ENCODE results near the gene IGF2R.
"Not testable (repeated sequence)": the region's sequence is repeated elsewhere in the genome, so short reads cannot be mapped to it uniquely, and the experiment has no call there.

The IGF2R gene

GRCh38 chr6:160122744-160123143 is 153.9 kb downstream of the IGF2R start:
- DNase-seq (ENCODE audit: low spot score) = no peak

GRCh38 chr6:160124007-160124406 is 155.1 kb downstream of the IGF2R start:
- DNase-seq (ENCODE audit: low spot score) = no peak

DNA sequence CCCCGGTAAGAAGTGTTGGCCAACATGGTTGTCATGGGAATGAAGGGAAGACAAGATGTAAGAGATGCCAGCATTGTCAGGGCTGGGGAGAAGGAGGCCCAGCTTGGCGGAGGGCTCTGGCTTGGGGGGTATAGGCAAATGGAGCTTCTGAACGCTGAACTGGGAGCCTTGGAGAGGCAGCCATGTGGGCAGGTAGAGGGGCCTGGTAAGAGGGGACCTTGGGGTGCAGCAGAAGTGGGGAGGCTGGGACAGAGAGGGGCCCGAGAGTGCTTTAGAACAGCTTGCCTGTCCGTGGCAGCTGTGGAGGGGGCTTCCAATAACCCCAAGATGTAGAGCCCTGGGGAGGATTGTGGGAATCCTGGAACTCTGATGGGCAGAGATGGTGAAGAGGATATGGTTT is 155.7 kb downstream of the IGF2R start:
- no peak for DNase-seq (ENCODE audit: low spot score)

GRCh38 chr6:160125105-160125504 is 156.2 kb downstream of the IGF2R start:
- not testable (repeated sequence) for DNase-seq (ENCODE audit: low spot score)

DNA sequence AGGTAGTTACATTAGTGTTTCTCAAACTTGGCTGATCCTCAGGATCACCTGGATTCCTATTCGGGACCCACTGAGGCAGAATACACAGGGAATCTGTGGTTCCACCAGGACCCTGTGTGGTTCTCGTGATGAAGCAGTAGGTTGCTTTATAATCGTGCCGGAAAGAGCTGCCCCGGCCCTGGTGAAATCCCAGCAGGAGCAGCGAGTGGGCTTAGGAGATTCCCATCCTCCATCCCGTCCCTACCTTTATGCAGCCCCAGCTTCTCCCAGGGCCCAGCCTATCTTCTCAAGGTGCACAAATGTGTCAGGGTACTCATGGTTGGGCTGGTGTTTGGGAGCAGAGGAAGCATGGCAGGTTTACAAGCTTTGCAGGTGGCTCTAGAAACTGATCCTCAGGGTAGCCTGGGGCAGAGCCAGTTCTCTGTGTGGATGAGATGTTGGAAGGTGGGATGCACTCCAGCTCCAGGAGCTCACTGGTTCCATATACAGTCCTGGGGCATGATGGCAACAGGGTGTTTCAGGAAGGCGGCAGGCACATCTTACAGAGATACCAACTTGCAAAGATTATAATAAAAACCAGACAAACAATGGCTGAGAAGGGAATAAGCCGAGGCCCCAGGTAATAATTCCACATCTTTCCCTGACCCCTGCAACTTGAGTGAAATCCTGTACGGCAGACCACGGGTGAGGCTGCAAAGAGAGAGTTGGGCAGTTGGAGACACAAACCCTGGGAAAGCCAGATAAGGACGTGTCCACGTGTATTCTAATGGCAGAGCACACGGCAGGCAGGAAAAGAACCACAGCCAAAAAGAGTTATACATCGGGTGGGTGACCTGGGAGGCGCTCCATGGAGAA is 158.6 kb downstream of the IGF2R start:
- no peak for DNase-seq (ENCODE audit: low spot score)

- no peak for DNase-seq (ENCODE audit: low spot score)
Measured at GRCh38 chr6:160128125-160128683, 159.3 kb downstream of the IGF2R start.

DNA sequence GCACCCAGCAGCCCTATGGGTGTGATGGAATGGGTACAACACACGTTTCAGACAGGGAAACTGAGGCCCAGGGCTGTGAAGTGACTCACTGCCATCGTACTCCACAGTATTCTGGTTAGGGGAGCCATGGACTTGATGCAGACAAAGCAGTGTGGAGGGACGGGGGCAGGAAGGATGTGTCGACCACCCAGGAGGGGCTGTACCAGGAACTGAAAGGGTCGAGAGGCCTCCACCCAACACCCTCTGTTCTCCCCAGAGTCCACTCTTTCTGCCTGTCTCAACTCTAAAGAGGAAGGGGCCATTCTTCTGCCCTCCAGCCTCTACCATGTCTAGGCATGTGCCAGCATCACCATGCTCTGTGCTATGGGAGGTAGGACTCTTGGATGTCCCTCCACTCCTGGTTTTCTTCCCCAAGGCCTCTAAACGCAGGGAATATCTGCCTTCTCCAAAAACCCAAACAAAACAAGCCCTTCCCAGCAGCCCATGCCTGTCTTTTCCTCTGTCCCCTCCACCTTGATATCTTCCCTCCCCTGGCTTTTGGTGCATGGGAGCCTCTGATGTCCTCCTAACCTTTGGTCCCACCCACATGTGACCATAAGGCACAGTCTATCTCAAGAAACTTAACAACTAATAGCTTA is 160.1 kb downstream of the IGF2R start:
- DNase-seq (ENCODE audit: low spot score) = no peak

- DNase-seq (ENCODE audit: low spot score) = no peak
Measured at GRCh38 chr6:160129881-160130615, 161.2 kb downstream of the IGF2R start.

DNA sequence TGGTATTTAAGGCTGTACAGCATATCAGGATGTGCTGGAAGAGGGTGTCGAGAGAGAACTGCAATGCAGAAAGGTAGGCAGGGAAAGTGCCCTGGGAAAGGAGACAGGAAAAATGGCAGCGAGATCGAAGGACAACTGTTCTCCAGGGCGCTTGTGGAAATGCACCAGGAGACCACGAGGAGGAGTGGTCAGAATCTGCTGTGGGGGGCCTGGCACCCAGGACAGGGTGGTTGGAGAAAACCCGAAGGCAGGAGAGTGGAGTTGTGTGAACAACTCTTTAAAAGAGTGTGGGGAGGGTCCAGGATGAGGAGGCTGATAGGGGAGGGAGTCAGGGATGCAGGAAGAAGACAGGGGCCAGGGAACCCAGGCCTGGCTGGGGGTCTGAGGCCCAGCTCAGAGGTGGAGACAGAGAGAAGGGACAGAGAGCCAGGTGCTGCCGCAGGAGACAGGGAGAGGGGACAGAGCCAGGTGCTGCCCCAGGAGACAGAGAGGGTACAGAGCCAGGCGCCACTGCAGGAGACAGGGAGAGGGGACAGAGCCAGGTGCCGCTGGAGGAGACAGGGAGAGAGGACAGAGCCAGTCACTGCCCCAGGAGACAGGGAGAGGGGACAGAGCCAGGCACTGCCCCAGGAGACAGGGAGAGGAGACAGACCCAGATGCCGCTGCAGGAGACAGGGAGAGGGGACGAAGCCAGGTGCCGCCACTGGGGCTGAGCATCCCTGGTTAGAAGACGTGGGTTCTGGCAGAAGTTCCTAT is 162.0 kb downstream of the IGF2R start:
- DNase-seq (ENCODE audit: low spot score) = no peak

DNA sequence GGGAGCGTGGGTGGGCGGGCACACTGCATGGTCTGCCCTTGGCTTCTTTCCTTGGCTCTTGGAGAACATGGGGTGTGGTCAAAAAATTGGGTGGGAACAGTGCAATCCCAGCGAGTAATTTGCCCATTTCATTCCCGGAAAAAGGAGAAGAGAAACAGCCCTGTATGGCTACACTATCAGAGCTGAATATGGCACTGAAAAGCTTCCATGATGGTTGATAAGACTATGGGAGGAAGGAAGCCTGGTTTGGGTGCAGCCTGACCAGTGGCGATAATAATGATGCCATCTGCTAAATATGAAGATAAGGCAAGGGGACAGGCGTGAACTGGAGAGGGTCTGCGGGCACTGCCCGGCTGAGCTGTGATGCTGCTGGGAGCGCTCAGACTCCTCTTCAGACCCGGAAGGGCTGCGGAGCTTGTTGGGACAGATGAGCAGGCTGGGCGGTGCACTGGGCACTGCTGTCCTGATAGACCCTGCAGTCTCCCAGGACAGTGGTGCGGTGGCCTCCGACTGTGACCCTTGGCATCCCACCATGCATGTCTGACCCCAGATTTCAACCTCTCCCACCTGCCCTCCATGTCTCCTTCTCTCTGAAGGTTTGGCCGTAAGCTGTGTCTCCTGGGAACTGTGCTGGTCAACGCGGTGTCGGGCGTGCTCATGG is 162.9 kb downstream of the IGF2R start:
- no peak for DNase-seq (ENCODE audit: low spot score)

- no peak for DNase-seq (ENCODE audit: low spot score)
Measured at GRCh38 chr6:160132297-160132637, 163.4 kb downstream of the IGF2R start.

DNA sequence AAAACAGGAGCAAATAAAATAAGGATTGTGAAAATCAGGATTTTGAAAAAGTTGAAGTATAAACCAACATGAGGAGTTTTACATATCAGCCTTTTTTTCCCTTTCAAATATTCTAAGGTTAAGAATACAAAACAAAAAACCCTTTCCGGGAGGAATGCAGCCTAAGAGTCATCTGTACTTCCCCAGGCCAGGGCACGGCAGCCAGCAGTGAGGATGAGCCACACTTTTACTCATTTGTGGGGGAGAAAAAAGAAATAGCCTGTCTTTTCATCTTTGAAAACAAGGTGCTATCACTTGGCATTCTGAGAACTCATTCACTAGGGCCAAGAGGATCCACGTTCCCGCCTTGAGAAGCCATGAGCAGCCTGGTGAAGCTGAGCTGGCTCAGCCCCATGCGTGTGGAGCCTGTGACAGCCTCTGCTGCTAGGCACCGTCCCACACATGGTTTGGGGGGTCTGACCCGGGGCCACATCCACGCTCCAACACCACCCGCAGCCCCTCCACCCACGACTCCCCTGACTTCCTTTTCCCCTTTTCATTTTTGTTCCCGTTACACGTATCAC is 164.0 kb downstream of the IGF2R start:
- peak; percentile 25 for DNase-seq (ENCODE audit: low spot score)

DNA sequence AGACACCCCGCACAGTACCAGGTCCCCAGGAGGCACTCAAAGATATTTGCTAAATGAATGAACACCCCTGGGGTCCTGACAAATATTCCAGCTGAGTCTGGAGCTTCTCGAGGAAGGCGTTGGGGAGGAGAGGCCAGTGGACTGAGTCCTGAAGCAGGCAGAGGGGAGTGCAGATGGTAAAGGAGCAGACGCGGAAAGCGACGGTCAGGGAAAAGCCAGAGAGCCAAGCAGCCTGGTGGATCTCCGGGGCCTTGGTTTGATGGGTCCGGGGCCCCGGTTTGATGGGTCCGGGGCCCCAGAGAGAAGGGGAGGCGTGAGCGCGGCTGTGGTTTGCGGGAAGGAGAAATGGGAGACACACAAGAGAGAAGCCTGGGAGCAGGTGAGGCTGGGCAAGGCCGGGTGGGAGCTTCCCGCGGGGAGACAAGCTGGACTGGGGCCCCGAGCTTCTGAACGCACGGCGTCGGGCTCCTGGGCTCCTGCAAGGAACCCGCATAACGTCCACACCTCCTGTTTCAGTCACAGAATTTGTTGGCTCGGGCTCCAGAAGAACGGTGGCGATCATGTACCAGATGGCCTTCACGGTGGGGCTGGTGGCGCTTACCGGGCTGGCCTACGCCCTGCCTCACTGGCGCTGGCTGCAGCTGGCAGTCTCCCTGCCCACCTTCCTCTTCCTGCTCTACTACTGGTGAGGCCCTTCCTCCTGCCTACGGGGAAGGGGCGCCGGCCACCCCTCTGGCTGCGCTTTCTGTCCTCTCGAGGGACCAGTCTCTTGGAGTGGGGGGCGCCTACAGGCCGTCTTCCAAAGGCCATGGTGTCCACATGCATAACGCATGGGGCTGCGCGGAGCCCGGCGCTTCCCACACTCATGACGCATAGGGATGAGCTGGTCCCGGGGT is 164.8 kb downstream of the IGF2R start:
- no peak for DNase-seq (ENCODE audit: low spot score)

DNA sequence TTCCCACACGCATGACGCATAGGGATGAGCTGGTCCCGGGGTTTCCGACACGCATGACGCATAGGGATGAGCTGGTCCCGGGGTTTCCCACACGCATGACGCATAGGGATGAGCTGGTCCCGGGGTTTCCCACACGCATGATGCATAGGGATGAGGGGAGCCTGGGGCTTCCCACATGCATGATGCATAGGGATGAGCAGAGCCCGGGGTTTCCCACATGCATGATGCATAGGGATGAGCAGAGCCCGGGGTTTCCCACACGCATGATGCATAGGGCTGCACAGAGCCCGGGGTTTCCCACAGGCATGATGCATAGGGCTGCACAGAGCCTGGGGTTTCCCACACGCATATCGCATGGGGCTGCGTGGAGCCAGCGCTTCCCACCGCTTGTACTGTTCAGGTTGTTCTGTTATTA is 165.5 kb downstream of the IGF2R start:
- not testable (repeated sequence) for DNase-seq (ENCODE audit: low spot score)

GRCh38 chr6:160134779-160135547 is 166.1 kb downstream of the IGF2R start:
- no peak for DNase-seq (ENCODE audit: low spot score)

DNA sequence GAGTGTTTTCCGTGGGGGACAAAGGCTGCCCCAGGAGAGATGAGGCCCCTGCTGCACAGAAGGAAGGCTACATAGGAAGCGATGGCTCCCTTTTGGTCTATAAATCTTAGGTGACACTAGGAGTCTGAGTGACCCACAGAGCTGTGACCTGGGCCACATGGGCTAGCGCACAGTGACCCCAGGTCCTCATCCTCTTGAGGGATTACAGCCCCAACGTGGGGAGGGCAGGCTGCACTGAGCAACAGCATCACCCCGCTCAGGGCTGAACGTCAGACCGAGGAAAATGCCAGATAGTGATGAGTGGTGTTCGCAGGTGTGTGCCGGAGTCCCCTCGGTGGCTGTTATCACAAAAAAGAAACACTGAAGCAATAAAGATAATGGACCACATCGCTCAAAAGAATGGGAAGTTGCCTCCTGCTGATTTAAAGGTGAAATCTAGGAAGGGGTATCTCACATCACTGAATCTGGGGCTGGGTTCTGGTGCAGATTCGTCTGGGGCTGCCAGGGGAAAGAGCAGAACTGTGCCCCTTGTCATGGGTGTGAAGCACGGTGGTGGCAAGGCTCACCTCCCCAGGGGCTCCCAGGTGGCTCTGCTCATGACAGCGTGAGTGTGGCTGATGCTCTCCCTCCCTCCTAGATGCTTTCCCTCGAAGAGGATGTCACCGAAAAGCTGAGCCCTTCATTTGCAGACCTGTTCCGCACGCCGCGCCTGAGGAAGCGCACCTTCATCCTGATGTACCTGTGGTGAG is 167.2 kb downstream of the IGF2R start:
- no peak for DNase-seq (ENCODE audit: low spot score)

GRCh38 chr6:160137130-160137988 is 168.5 kb downstream of the IGF2R start:
- no peak for DNase-seq (ENCODE audit: low spot score)

Measured in AG08395 (cell line).